Endodermal cell (in vitro differentiated cells): ENCODE results near the gene PRR16. TPM values are rescaled to one million over a fixed set of nuclear protein-coding genes. Genes with fewer than 3 reads are reported as not detected.

Experiments
- DNase-seq: peaks from one replicate; pipeline ENCODE4 v3.0.0-alpha.2; 2017
- H3K27ac ChIP-seq: 2 replicates; pipeline ENCODE4 v1.5.1; 2013; ENCODE audit warnings: mild to moderate bottlenecking, low read depth, low read length, moderate library complexity
- H3K27me3 ChIP-seq: 2 replicates; pipeline ENCODE4 v1.6.1; 2013; ENCODE audit warnings: mild to moderate bottlenecking, low read length, moderate library complexity; ENCODE audit not compliant: insufficient read depth, control insufficient read depth, poor library complexity, severe bottlenecking
- H3K36me3 ChIP-seq: 2 replicates; pipeline ENCODE4 v1.7.0; 2013; ENCODE audit warnings: mild to moderate bottlenecking, low read length, moderate library complexity; ENCODE audit not compliant: control insufficient read depth, insufficient read depth
- H3K4me1 ChIP-seq: one replicate; pipeline ENCODE4 v1.7.0; 2013; ENCODE audit warnings: low read length; ENCODE audit not compliant: control insufficient read depth, insufficient read depth
- H3K4me3 ChIP-seq: 2 replicates; pipeline ENCODE4 v1.5.1; 2013; ENCODE audit warnings: mild to moderate bottlenecking, low read length, moderate library complexity
- H3K9ac ChIP-seq: 2 replicates; pipeline ENCODE4 v1.6.1; 2013; ENCODE audit warnings: mild to moderate bottlenecking, low read length, moderate library complexity; ENCODE audit not compliant: poor library complexity, severe bottlenecking; ENCODE audit errors: extremely low read depth
- H3K9me3 ChIP-seq: 2 replicates; pipeline ENCODE4 v1.6.1; 2013; ENCODE audit warnings: mild to moderate bottlenecking, low read length, moderate library complexity; ENCODE audit not compliant: control insufficient read depth
- H3K27ac Mint-ChIP-seq: 2 replicates; pipeline ENCODE4 v1.8.0; 2020; ENCODE audit warnings: mixed read lengths
- H3K27me3 Mint-ChIP-seq: 2 replicates; pipeline ENCODE4 v1.8.0; 2021; ENCODE audit warnings: mild to moderate bottlenecking, mixed read lengths; ENCODE audit not compliant: insufficient read depth
- H3K36me3 Mint-ChIP-seq: 2 replicates; pipeline ENCODE4 v1.8.0; 2020; ENCODE audit warnings: low read depth, mixed read lengths
- H3K4me1 Mint-ChIP-seq: 2 replicates; pipeline ENCODE4 v1.8.0; 2020; ENCODE audit warnings: mixed read lengths
- H3K4me3 Mint-ChIP-seq: 2 replicates; pipeline ENCODE4 v1.8.0; 2020; ENCODE audit warnings: mild to moderate bottlenecking, moderate library complexity, mixed read lengths
- H3K9me3 Mint-ChIP-seq: 2 replicates; pipeline ENCODE4 v1.8.0; 2020; ENCODE audit warnings: mild to moderate bottlenecking, mixed read lengths
- CTCF ChIP-seq: fragments of 200-600 bp; sonication (generic); conservative IDR thresholded peaks from 2 replicates; pipeline ENCODE4 v1.5.0; 2021; ENCODE audit warnings: antibody characterized with exemption, mild to moderate bottlenecking
- WGBS, 2 experiments: methylation state at CpG; one replicate each; pipeline versions ENCODE4 v1.1.5 to v1.1.7; 2013; ENCODE audit warnings: missing lambda C conversion rate in 2 of 2, mixed read lengths in 1 of 2; ENCODE audit not compliant: insufficient coverage in 1 of 2, insufficient read length in 1 of 2; 5-methylcytosine and 5-hydroxymethylcytosine counted together
- total RNA-seq, 2 donors: library from RNA; stranded (reverse); fragmentation: NEBNext Ultra II Directional in 1 of 2; extraction: Animal tissue kit (Norgen Biotek cat#: 25700) in 1 of 2; gene quantifications; 2 replicates in 1 of 2; 3 replicates in 1 of 2; pipeline ENCODE4 v1.2.1, GENCODE V29; 2021

The PRR16 gene
- total RNA-seq, 2 donors from 2014 or later, result 0.53 to 0.64 TPM

GRCh38 chr5:120472911-120473310, 8.8 kb downstream of the PRR16 start:
- Histone ChIP-seq H3K9me3 (no peaks in the 10 kb centered on the region), H3K27me3 (peaks cover 5% of the 10 kb centered on the region), H3K4me3 (no peak overlapping the region), H3K27ac (no peak overlapping the region), H3K36me3 (no peaks in the 10 kb centered on the region), H3K9ac (no peak overlapping the region), H3K4me1 (no peaks in the 10 kb centered on the region)
- Mint-ChIP-seq H3K36me3 (no peaks in the 10 kb centered on the region), H3K27me3 (peaks cover 9% of the 10 kb centered on the region), H3K4me3 (no peak overlapping the region), H3K27ac (no peak overlapping the region), H3K4me1 (peaks cover 2% of the 10 kb centered on the region), H3K9me3 (no peaks in the 10 kb centered on the region)
- TF ChIP-seq CTCF, result no peak
- no peak for DNase-seq

- Mint-ChIP-seq H3K4me1 (peaks cover 2% of the 10 kb centered on the region), H3K27ac (no peak overlapping the region), H3K36me3 (no peaks in the 10 kb centered on the region), H3K9me3 (no peaks in the 10 kb centered on the region), H3K27me3 (peaks cover 5% of the 10 kb centered on the region), H3K4me3 (no peak overlapping the region)
- H3K4me3 ChIP-seq, result no peak overlapping the region
- H3K27ac ChIP-seq, result no peak overlapping the region
- no peaks in the 10 kb centered on the region for H3K9me3 ChIP-seq
- H3K4me1 ChIP-seq, result no peaks in the 10 kb centered on the region
- peaks cover 2% of the 10 kb centered on the region for H3K27me3 ChIP-seq
- 88% methylated on average over 2 of the region's 2 CpGs; no CpG with 5 or more reads in 1 of the 2 experiments for WGBS, 2 experiments
- no peak for DNase-seq
- TF ChIP-seq CTCF, result no peak
- H3K9ac ChIP-seq, result no peak overlapping the region
- H3K36me3 ChIP-seq, result no peaks in the 10 kb centered on the region
Measured at GRCh38 chr5:120473332-120473731, 9.2 kb downstream of the PRR16 start.

GRCh38 chr5:120476063-120476462, 12.0 kb downstream of the PRR16 start:
- no peak overlapping the region for H3K4me3 ChIP-seq
- 88 to 89% methylated on average over 1 of the region's 1 CpG for WGBS, 2 experiments
- Mint-ChIP-seq H3K9me3 (no peaks in the 10 kb centered on the region), H3K4me1 (peaks cover 2% of the 10 kb centered on the region), H3K27me3 (no peaks in the 10 kb centered on the region), H3K36me3 (no peaks in the 10 kb centered on the region), H3K27ac (no peak overlapping the region), H3K4me3 (no peak overlapping the region)
- H3K27ac ChIP-seq, result no peak overlapping the region
- H3K9ac ChIP-seq, result no peak overlapping the region
- DNase-seq, result no peak
- H3K27me3 ChIP-seq, result no peaks in the 10 kb centered on the region
- no peaks in the 10 kb centered on the region for H3K9me3 ChIP-seq
- TF ChIP-seq CTCF, result no peak
- no peaks in the 10 kb centered on the region for H3K36me3 ChIP-seq
- no peaks in the 10 kb centered on the region for H3K4me1 ChIP-seq
